Measurements from ENCODE around the gene GUCY2C. TPM values are rescaled to one million over a fixed set of nuclear protein-coding genes. Genes with fewer than 3 reads are reported as not detected.
"Not testable (repeated sequence)": the region's sequence is repeated elsewhere in the genome, so short reads cannot be mapped to it uniquely, and the experiment has no call there.

GUCY2C gene
- 0.07 and 0.48 TPM in 2 replicates for total RNA-seq (2014; rRNA removed; shearing (Covaris generic); ENCODE audit: low replicate concordance)

DNA sequence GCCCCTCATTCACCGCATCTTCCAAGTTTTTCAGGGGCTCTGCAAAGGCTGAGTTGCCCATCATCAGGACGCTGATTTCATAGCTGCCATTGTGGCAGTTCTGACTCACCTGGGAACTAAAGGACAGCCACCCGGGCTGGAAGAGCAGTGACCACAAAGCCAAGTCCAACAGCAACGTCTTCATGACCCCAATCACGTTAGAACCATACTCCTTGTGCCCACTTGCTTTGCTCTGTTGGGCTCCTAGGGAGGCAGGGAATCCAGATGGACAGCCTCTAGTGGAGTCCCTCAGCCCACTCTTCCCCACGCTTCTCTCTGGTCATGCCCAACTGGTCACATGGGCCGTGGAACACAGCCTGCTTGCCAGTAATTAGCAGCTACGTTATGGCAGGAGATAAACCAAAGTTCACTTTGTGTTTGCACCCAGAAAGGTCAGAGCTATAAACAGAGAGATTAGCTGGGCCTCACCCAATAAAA, at the start of gene GUCY2C:
GUCY2C (minus strand) TSS at position 335 of the 477 bp plus-strand sequence; CDS start at position 184, 151 bp downstream.
- no peak for DNase-seq
- no peaks in the 10 kb centered on the region for H3K4me1 ChIP-seq (ENCODE audit: low read length)
- H3K36me3 ChIP-seq (ENCODE audit: insufficient read depth, low read length), result no peaks in the 10 kb centered on the region
- no peak within 1 kb of the TSS; the same call in 1 of the 2 replicates for H2AFZ ChIP-seq (ENCODE audit: low read length)
- H3K9ac ChIP-seq (ENCODE audit: low read length), result no peak within 1 kb of the TSS
- H4K20me1 ChIP-seq (ENCODE audit: insufficient read depth, low read depth, low read length), result no peaks in the 10 kb centered on the region
- H3K27ac ChIP-seq (ENCODE audit: low read length), result no peak within 1 kb of the TSS
- H3K9me2 ChIP-seq (replicated peaks; ENCODE audit: insufficient read depth, low read length), result no peaks in the 10 kb centered on the region
- 0 out of 2 replicates have a peak, but pooled peaks cover 3% of the 10 kb centered on the region for H3K27me3 ChIP-seq (ENCODE audit: low read length)
- no peaks in the 10 kb centered on the region for H3K9me3 ChIP-seq (ENCODE audit: low read length)
- no peak within 1 kb of the TSS for H3K4me3 ChIP-seq (ENCODE audit: low read length)
- no peak within 1 kb of the TSS for H3K4me2 ChIP-seq (ENCODE audit: low read depth, low read length, poor library complexity, severe bottlenecking)
- no peaks in the 10 kb centered on the region for H3K79me2 ChIP-seq (ENCODE audit: low read length)

DNA sequence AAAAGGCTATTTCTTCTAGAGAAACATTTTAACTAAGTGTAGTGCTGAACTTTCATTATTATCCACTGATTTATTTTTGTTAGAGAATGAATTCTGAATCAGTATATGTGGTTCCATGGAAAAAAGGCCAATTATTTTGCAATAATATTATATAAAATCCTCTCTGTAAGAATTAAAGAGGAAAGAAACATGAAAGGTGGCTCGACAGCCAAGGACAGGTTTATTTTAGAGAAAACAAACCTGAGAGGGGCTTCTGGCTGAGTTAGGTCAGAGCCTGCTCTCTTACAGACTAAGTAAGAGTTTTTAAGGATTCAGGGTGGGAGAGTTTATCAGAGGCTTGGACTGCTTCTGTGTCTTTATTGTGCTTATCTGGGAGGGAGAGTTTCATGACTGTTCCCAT, 46.7 kb upstream of the GUCY2C start:
- Histone ChIP-seq H3K4me1 (ENCODE audit: low read length) (peaks cover 8% of the 10 kb centered on the region), H3K27ac (ENCODE audit: low read length) (no peak overlapping the region), H2AFZ (ENCODE audit: low read length) (no peak overlapping the region), H3K79me2 (ENCODE audit: low read length) (no peaks in the 10 kb centered on the region), H4K20me1 (ENCODE audit: insufficient read depth, low read depth, low read length) (no peaks in the 10 kb centered on the region), H3K9me2 (replicated peaks; ENCODE audit: insufficient read depth, low read length) (no peaks in the 10 kb centered on the region), H3K4me2 (ENCODE audit: low read depth, low read length, poor library complexity, severe bottlenecking) (no peak overlapping the region), H3K27me3 (ENCODE audit: low read length) (no peaks in the 10 kb centered on the region), H3K36me3 (ENCODE audit: insufficient read depth, low read length) (no peaks in the 10 kb centered on the region), H3K9me3 (ENCODE audit: low read length) (no peaks in the 10 kb centered on the region), H3K4me3 (ENCODE audit: low read length) (no peak overlapping the region), H3K9ac (ENCODE audit: low read length) (no peak overlapping the region)
- no peak for DNase-seq

DNA sequence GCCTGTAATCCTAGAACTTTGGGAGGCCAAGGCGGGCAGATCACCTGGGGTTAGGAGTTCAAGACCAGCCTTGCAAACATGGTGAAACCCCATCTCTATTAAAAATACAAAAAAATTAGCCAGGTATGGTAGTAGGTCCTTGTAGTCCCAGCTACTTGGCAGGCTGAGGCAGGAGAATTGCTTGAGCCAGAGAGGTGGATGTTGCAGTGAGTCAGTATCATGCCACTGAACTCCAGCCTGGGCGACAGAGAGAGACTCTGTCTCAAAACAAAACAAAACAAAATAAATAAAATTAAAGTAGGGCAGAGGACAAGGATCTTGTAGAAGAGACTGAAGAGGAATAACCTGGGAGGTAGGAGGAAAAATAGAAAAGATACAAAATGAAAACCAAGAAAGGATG, 45.5 kb upstream of the GUCY2C start:
- Histone ChIP-seq H3K9ac (ENCODE audit: low read length) (no peak overlapping the region), H4K20me1 (ENCODE audit: insufficient read depth, low read depth, low read length) (no peaks in the 10 kb centered on the region), H3K4me3 (ENCODE audit: low read length) (no peak overlapping the region), H3K36me3 (ENCODE audit: insufficient read depth, low read length) (no peaks in the 10 kb centered on the region), H3K9me3 (ENCODE audit: low read length) (no peaks in the 10 kb centered on the region), H3K9me2 (replicated peaks; ENCODE audit: insufficient read depth, low read length) (no peaks in the 10 kb centered on the region), H3K27me3 (ENCODE audit: low read length) (no peaks in the 10 kb centered on the region), H3K27ac (ENCODE audit: low read length) (no peak overlapping the region), H3K79me2 (ENCODE audit: low read length) (no peaks in the 10 kb centered on the region), H2AFZ (ENCODE audit: low read length) (no peak overlapping the region), H3K4me1 (ENCODE audit: low read length) (peaks cover 8% of the 10 kb centered on the region), H3K4me2 (ENCODE audit: low read depth, low read length, poor library complexity, severe bottlenecking) (no peak overlapping the region)
- DNase-seq, result no peak

DNA sequence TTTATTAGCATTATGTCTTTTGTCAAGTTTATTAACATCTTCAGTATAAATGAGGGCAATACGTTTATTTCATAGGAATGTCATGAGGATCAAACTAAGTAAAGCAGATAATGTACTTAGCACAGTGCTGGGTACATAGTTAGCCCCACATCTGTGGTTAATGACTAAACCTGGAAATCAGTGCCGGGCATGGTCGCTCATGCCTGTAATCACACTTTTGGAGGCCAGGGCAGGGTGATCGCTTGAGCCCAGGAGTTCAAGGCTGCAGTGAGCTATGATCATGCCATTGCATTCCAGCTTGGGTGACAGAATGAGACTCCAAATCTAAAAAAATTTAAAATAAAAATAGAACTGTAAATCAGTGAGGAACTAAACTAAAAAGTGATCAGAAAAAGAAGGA, 44.8 kb upstream of the GUCY2C start:
- peaks cover 8% of the 10 kb centered on the region for H3K4me1 ChIP-seq (ENCODE audit: low read length)
- H3K79me2 ChIP-seq (ENCODE audit: low read length), result no peaks in the 10 kb centered on the region
- no peaks in the 10 kb centered on the region for H4K20me1 ChIP-seq (ENCODE audit: insufficient read depth, low read depth, low read length)
- no peak overlapping the region for H3K9ac ChIP-seq (ENCODE audit: low read length)
- H3K27ac ChIP-seq (ENCODE audit: low read length), result no peak overlapping the region
- DNase-seq, result no peak
- H3K4me2 ChIP-seq (ENCODE audit: low read depth, low read length, poor library complexity, severe bottlenecking), result no peak overlapping the region
- no peaks in the 10 kb centered on the region for H3K9me3 ChIP-seq (ENCODE audit: low read length)
- no peak overlapping the region for H3K4me3 ChIP-seq (ENCODE audit: low read length)
- no peaks in the 10 kb centered on the region for H3K9me2 ChIP-seq (replicated peaks; ENCODE audit: insufficient read depth, low read length)
- H3K27me3 ChIP-seq (ENCODE audit: low read length), result no peaks in the 10 kb centered on the region
- no peaks in the 10 kb centered on the region for H3K36me3 ChIP-seq (ENCODE audit: insufficient read depth, low read length)
- H2AFZ ChIP-seq (ENCODE audit: low read length), result no peak overlapping the region

DNA sequence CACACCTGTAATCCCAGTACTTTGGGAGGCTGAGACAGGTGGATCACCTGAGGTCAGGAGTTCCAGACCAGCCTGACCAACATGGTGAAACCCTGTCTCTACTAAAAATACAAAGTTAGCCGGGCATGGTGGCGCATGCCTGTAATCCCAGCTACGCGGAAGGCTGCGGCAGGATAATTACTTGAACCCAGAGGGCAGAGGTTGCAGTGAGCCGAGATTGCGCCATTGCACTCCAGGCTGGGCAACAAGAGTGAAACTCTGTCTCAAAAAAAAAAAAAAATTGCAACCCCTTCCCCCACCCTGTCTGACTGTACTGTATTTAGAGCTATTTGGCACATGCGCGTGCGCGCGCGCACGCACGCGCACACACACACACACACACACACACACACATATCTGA, 40.0 kb upstream of the GUCY2C start:
- not testable (repeated sequence) for DNase-seq; H3K27ac ChIP-seq (ENCODE audit: low read length); H4K20me1 ChIP-seq (ENCODE audit: insufficient read depth, low read depth, low read length); H3K4me1 ChIP-seq (ENCODE audit: low read length); H3K9me2 ChIP-seq (replicated peaks; ENCODE audit: insufficient read depth, low read length); H3K9ac ChIP-seq (ENCODE audit: low read length); H3K36me3 ChIP-seq (ENCODE audit: insufficient read depth, low read length); H3K4me2 ChIP-seq (ENCODE audit: low read depth, low read length, poor library complexity, severe bottlenecking); H2AFZ ChIP-seq (ENCODE audit: low read length); H3K9me3 ChIP-seq (ENCODE audit: low read length); H3K4me3 ChIP-seq (ENCODE audit: low read length); H3K79me2 ChIP-seq (ENCODE audit: low read length); H3K27me3 ChIP-seq (ENCODE audit: low read length)

DNA sequence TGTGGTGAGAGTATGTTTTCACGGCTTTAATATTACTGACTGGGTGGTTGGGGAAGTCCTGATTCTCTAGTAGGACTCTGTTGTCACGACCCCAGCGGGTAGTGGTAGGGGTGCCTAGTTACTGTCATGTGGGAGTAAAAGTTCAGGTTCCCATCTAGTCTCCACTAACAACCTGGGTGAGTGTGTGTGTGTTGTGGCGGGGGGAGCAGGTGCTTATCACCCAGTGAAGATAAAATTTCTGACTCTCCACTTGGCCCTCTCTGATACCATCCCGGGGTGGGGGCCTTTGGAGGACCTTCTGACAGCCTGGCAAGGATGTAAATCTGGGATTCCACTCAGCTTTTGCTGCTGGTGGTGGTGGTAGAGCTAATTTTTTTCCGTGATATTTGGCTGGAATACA, 35.4 kb upstream of the GUCY2C start:
- no peak overlapping the region for H3K9ac ChIP-seq (ENCODE audit: low read length)
- H3K4me3 ChIP-seq (ENCODE audit: low read length), result no peak overlapping the region
- no peaks in the 10 kb centered on the region for H3K9me2 ChIP-seq (replicated peaks; ENCODE audit: insufficient read depth, low read length)
- DNase-seq, result no peak
- H3K9me3 ChIP-seq (ENCODE audit: low read length), result no peaks in the 10 kb centered on the region
- H3K79me2 ChIP-seq (ENCODE audit: low read length), result no peaks in the 10 kb centered on the region
- no peaks in the 10 kb centered on the region for H3K4me1 ChIP-seq (ENCODE audit: low read length)
- H2AFZ ChIP-seq (ENCODE audit: low read length), result no peak overlapping the region
- no peaks in the 10 kb centered on the region for H3K36me3 ChIP-seq (ENCODE audit: insufficient read depth, low read length)
- no peaks in the 10 kb centered on the region for H3K27me3 ChIP-seq (ENCODE audit: low read length)
- H3K4me2 ChIP-seq (ENCODE audit: low read depth, low read length, poor library complexity, severe bottlenecking), result no peak overlapping the region
- H4K20me1 ChIP-seq (ENCODE audit: insufficient read depth, low read depth, low read length), result no peaks in the 10 kb centered on the region
- H3K27ac ChIP-seq (ENCODE audit: low read length), result no peak overlapping the region

DNA sequence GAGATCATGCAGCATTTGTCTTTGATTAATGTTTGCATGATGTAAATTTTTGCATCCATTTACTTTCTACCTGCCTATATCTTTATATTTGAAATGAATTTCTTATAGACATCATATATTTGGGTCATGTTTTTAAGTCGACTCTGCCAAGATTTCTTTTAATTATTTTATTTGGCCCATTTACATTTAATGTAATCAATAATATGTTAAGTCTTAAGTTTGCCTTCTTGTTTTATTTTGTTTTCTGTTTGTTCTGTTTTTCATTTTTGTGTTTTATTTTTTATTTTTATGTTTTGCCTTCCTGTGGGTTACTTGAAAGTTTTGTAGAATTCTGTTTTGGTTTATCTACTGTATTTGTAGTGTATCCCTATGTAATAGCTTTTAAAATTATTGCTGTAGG, 33.2 kb upstream of the GUCY2C start:
- no peak for DNase-seq
- no peak overlapping the region for H3K4me3 ChIP-seq (ENCODE audit: low read length)
- no peaks in the 10 kb centered on the region for H3K79me2 ChIP-seq (ENCODE audit: low read length)
- no peak overlapping the region for H3K9ac ChIP-seq (ENCODE audit: low read length)
- H3K9me2 ChIP-seq (replicated peaks; ENCODE audit: insufficient read depth, low read length), result no peaks in the 10 kb centered on the region
- H3K27me3 ChIP-seq (ENCODE audit: low read length), result no peaks in the 10 kb centered on the region
- H3K9me3 ChIP-seq (ENCODE audit: low read length), result no peaks in the 10 kb centered on the region
- no peak overlapping the region for H2AFZ ChIP-seq (ENCODE audit: low read length)
- no peaks in the 10 kb centered on the region for H3K4me1 ChIP-seq (ENCODE audit: low read length)
- no peaks in the 10 kb centered on the region for H3K36me3 ChIP-seq (ENCODE audit: insufficient read depth, low read length)
- no peak overlapping the region for H3K4me2 ChIP-seq (ENCODE audit: low read depth, low read length, poor library complexity, severe bottlenecking)
- no peak overlapping the region for H3K27ac ChIP-seq (ENCODE audit: low read length)
- no peaks in the 10 kb centered on the region for H4K20me1 ChIP-seq (ENCODE audit: insufficient read depth, low read depth, low read length)

DNA sequence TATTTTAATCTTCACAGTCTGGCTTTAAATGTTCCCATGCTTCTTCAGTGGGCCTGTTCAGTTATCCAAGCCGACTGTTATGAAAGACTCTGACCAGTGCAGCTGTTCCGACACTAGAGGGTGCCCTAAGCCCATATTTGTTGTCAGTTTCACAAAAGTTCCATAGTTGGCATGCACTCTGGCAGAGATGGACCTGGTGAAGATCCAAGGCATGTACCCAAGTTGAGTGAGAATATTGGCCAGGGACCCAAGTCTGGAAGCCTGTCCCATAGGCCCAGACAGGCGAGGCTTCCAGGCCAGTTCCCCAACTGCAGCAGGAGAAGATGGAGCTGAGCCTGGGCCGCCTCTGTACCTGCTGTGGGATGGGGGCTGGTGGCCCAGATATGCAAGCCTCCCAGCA, 27.4 kb upstream of the GUCY2C start:
- no peak overlapping the region for H3K4me2 ChIP-seq (ENCODE audit: low read depth, low read length, poor library complexity, severe bottlenecking)
- H3K4me1 ChIP-seq (ENCODE audit: low read length), result peaks cover 5% of the 10 kb centered on the region
- no peak overlapping the region for H3K27ac ChIP-seq (ENCODE audit: low read length)
- H3K9me3 ChIP-seq (ENCODE audit: low read length), result no peaks in the 10 kb centered on the region
- no peaks in the 10 kb centered on the region for H3K27me3 ChIP-seq (ENCODE audit: low read length)
- no peak overlapping the region for H3K9ac ChIP-seq (ENCODE audit: low read length)
- H3K79me2 ChIP-seq (ENCODE audit: low read length), result no peaks in the 10 kb centered on the region
- H3K9me2 ChIP-seq (replicated peaks; ENCODE audit: insufficient read depth, low read length), result no peaks in the 10 kb centered on the region
- no peaks in the 10 kb centered on the region for H4K20me1 ChIP-seq (ENCODE audit: insufficient read depth, low read depth, low read length)
- H3K36me3 ChIP-seq (ENCODE audit: insufficient read depth, low read length), result no peaks in the 10 kb centered on the region
- peak; percentile 85 for DNase-seq
- H2AFZ ChIP-seq (ENCODE audit: low read length), result no peak overlapping the region
- H3K4me3 ChIP-seq (ENCODE audit: low read length), result no peak overlapping the region

All from Karpas-422 (cell line).